HepG2 (cell line): ENCODE data around the gene ZCCHC24.

ENCODE experiments used
- FOXA3 ChIP-seq: IDR thresholded peaks from 2 replicates; pipeline ENCODE4 v1.6.1; 2016; ENCODE audit warnings: missing genetic modification reagents, missing compliant biosample characterization
- FOXK2 ChIP-seq: fragments of 450-650 bp; IDR thresholded peaks from 2 replicates; pipeline ENCODE4 v1.6.1; 2016
- REST ChIP-seq, 2 experiments: IDR thresholded peaks; 2 replicates each; pipeline ENCODE4 v1.6.1; 2011 to 2012; ENCODE audit warnings: low read length in 2 of 2, borderline replicate concordance in 1 of 2, low read depth in 1 of 2, mild to moderate bottlenecking in 1 of 2, moderate library complexity in 1 of 2
- SOX13 ChIP-seq, 3 experiments: fragments of 450-650 bp in 1 of 3; sonication (generic) in 1 of 3; formaldehyde crosslinking in 1 of 3; IDR thresholded peaks in 2 of 3; conservative IDR thresholded peaks in 1 of 3; 2 replicates each; pipeline versions ENCODE4 v1.5.0 to v1.6.1; 2016 to 2020; ENCODE audit warnings: antibody characterized with exemption in 1 of 3, mild to moderate bottlenecking in 1 of 3, missing compliant biosample characterization in 1 of 3, missing genetic modification reagents in 1 of 3, moderate library complexity in 1 of 3
- ZFP36L2 ChIP-seq: sonication (generic); formaldehyde crosslinking; IDR thresholded peaks from 2 replicates; pipeline ENCODE4 v1.4.0; 2020; ENCODE audit warnings: missing genetic modification reagents
- ZNF232 ChIP-seq: sonication (generic); formaldehyde crosslinking; IDR thresholded peaks from 2 replicates; pipeline ENCODE4 v1.4.0; 2020; ENCODE audit warnings: missing genetic modification reagents, borderline replicate concordance

GRCh38 chr10:79429751-79430150 is 15.7 kb downstream of the ZCCHC24 start:
- TF ChIP-seq ZNF232 (CRISPR knock-in tag) (no peak), FOXK2 (no peak), ZFP36L2 (CRISPR knock-in tag) (no peak), REST (IDR thresholded peaks at IDR 0.05; ENCODE audit: borderline replicate concordance in 1 of 2, low read depth in 1 of 2, low read length in 2 of 2) (no peak), SOX13 (IDR thresholded peaks at IDR 0.05) (no peak), SOX13 (CRISPR knock-in tag; conservative IDR thresholded peaks at IDR 0.05 in 1 of 2, IDR thresholded peaks at IDR 0.05 in 1 of 2) (no peak), FOXA3 (CRISPR knock-in tag) (no peak)
